HEK293 (cell line): Measurements from ENCODE around the gene CRYBA4.

Experiments
- CTCF ChIA-PET: fragments of 350-600 bp; formaldehyde crosslinking; extraction: SDS; loops from one replicate; lab custom pipeline; 2021; ENCODE audit warnings: antibody characterized with exemption; lab: Yijun Ruan, JAX
- POLR2A ChIA-PET: fragments of 300-600 bp; formaldehyde crosslinking; extraction: SDS; loops from one replicate; lab custom pipeline; 2020; ENCODE audit warnings: antibody characterized with exemption, inconsistent platforms; lab: Yijun Ruan, JAX
- H3K27ac ChIP-seq: fragments of 200-500 bp; sonication (Bioruptor generic); 2 replicates; pipeline ENCODE4 v1.5.1; 2014; ENCODE audit warnings: low read depth, low read length, control low read depth, inconsistent platforms; ENCODE audit errors: extremely low read depth
- H3K36me3 ChIP-seq, 2 experiments: fragments of 200-500 bp in 1 of 2; sonication (Bioruptor generic) in 1 of 2; 1 replicate in 1 of 2; 2 replicates in 1 of 2; pipeline ENCODE4 v1.5.1; 2014 to 2017; ENCODE audit warnings: inconsistent platforms in 2 of 2, low read length in 2 of 2; ENCODE audit not compliant: control insufficient read depth in 2 of 2, insufficient read depth in 1 of 2
- H3K4me1 ChIP-seq: fragments of 200-500 bp; sonication (Bioruptor generic); 2 replicates; pipeline ENCODE4 v1.5.1; 2014; ENCODE audit warnings: mild to moderate bottlenecking, low read length, inconsistent platforms; ENCODE audit not compliant: control insufficient read depth, insufficient read depth
- H3K4me3 ChIP-seq: 2 replicates; pipeline ENCODE4 v1.5.1; 2011; ENCODE audit warnings: low read depth, mild to moderate bottlenecking, control low read depth, low read length, moderate library complexity
- H3K9me3 ChIP-seq: fragments of 200-500 bp; sonication (Bioruptor generic); 2 replicates; pipeline ENCODE4 v1.5.1; 2014; ENCODE audit warnings: low read depth, low read length, inconsistent platforms; ENCODE audit not compliant: control insufficient read depth, insufficient read depth
- GLIS1 ChIP-seq: fragments of 450-650 bp; formaldehyde crosslinking; IDR thresholded peaks from 2 replicates; pipeline ENCODE4 v1.5.1; 2016; ENCODE audit warnings: missing biosample characterization, missing genetic modification characterization
- OVOL3 ChIP-seq: fragments of 450-650 bp; formaldehyde crosslinking; IDR thresholded peaks from 2 replicates; pipeline ENCODE4 v1.5.1; 2016; ENCODE audit warnings: missing biosample characterization, missing genetic modification characterization
- ZIC2 ChIP-seq: fragments of 450-650 bp; formaldehyde crosslinking; IDR thresholded peaks from 2 replicates; pipeline ENCODE4 v1.5.1; 2016; ENCODE audit warnings: missing biosample characterization, missing genetic modification characterization
- ZNF174 ChIP-seq: fragments of 450-650 bp; formaldehyde crosslinking; IDR thresholded peaks from 2 replicates; pipeline ENCODE4 v1.5.0; 2017; ENCODE audit warnings: missing biosample characterization, mild to moderate bottlenecking, missing genetic modification characterization
- ZNF555 ChIP-seq: fragments of 450-650 bp; formaldehyde crosslinking; conservative IDR thresholded peaks from 2 replicates; pipeline ENCODE4 v1.5.1; 2017; ENCODE audit warnings: missing biosample characterization, mild to moderate bottlenecking, missing genetic modification characterization, inconsistent platforms
- ZNF585B ChIP-seq: fragments of 450-650 bp; formaldehyde crosslinking; IDR thresholded peaks from 2 replicates; pipeline ENCODE4 v1.5.1; 2016; ENCODE audit warnings: missing biosample characterization, missing genetic modification characterization
- ZNF677 ChIP-seq: fragments of 450-650 bp; IDR thresholded peaks from 2 replicates; pipeline ENCODE4 v1.5.0; 2018; ENCODE audit warnings: missing biosample characterization, mild to moderate bottlenecking, missing genetic modification characterization, moderate library complexity
- ZNF776 ChIP-seq: fragments of 450-650 bp; formaldehyde crosslinking; IDR thresholded peaks from 2 replicates; pipeline ENCODE4 v1.5.0; 2017; ENCODE audit warnings: missing biosample characterization, missing genetic modification characterization, borderline replicate concordance
- ZXDB ChIP-seq: fragments of 450-650 bp; formaldehyde crosslinking; IDR thresholded peaks from 2 replicates; pipeline ENCODE4 v1.5.1; 2016; ENCODE audit warnings: missing biosample characterization, missing genetic modification characterization
- TF ChIP-seq, protein P1 (sequence below): fragments of 450-650 bp; formaldehyde crosslinking; IDR thresholded peaks from 2 replicates; pipeline ENCODE4 v1.5.1; 2016; ENCODE audit warnings: missing biosample characterization, missing genetic modification characterization
- TF ChIP-seq, protein P2 (sequence below): fragments of 450-650 bp; formaldehyde crosslinking; IDR thresholded peaks from 2 replicates; pipeline ENCODE4 v1.5.1; 2016; ENCODE audit warnings: missing biosample characterization, missing genetic modification characterization
- TF ChIP-seq, protein P3 (sequence below): fragments of 450-650 bp; formaldehyde crosslinking; IDR thresholded peaks from 2 replicates; pipeline ENCODE4 v1.5.1; 2017; ENCODE audit warnings: missing biosample characterization, missing genetic modification characterization

Gene CRYBA4

DNA sequence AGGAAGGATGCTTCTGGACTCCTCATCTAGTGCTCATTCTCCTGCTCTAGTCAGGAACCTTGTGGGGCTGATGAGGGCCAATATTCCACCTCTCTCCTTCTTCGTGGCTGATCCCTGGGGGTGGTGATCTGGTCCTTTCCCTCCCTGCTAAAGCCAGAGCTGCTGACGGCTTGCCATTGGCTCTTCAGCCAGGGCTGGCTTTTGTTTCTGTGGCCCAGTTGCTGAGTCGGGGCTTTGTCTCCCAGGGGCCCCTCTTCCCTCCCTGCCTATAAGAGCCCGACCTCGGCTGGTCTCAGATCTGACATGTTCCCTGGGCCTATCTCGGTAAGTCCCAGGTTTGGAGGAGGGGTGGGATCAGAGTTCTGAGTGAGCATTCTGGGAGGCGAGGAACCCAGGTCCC lies at the start of gene CRYBA4:
CRYBA4 (plus strand) TSS at position 301 of the 400 bp plus-strand sequence. CDS start 634 bp downstream, outside the sequence.
- Histone ChIP-seq H3K27ac (no peak within 1 kb of the TSS), H3K9me3 (no peaks in the 10 kb centered on the region), H3K4me1 (no peaks in the 10 kb centered on the region), H3K4me3 (no peak within 1 kb of the TSS), H3K36me3 (no peaks in the 10 kb centered on the region)
- TF ChIP-seq ZIC2 (tag by site-specific recombination) = no peak
- TF ChIP-seq, protein P1, sequence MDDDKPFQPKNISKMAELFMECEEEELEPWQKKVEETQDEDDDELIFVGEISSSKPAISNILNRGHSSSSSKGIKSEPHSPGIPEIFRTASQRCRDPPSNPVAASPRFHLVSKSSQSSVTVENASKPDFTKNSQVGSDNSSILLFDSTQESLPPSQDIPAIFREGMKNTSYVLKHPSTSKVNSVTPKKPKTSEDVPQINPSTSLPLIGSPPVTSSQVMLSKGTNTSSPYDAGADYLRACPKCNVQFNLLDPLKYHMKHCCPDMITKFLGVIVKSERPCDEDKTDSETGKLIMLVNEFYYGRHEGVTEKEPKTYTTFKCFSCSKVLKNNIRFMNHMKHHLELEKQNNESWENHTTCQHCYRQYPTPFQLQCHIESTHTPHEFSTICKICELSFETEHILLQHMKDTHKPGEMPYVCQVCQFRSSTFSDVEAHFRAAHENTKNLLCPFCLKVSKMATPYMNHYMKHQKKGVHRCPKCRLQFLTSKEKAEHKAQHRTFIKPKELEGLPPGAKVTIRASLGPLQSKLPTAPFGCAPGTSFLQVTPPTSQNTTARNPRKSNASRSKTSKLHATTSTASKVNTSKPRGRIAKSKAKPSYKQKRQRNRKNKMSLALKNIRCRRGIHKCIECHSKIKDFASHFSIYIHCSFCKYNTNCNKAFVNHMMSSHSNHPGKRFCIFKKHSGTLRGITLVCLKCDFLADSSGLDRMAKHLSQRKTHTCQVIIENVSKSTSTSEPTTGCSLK (tag by site-specific recombination) = no peak
- TF ChIP-seq, protein P2, sequence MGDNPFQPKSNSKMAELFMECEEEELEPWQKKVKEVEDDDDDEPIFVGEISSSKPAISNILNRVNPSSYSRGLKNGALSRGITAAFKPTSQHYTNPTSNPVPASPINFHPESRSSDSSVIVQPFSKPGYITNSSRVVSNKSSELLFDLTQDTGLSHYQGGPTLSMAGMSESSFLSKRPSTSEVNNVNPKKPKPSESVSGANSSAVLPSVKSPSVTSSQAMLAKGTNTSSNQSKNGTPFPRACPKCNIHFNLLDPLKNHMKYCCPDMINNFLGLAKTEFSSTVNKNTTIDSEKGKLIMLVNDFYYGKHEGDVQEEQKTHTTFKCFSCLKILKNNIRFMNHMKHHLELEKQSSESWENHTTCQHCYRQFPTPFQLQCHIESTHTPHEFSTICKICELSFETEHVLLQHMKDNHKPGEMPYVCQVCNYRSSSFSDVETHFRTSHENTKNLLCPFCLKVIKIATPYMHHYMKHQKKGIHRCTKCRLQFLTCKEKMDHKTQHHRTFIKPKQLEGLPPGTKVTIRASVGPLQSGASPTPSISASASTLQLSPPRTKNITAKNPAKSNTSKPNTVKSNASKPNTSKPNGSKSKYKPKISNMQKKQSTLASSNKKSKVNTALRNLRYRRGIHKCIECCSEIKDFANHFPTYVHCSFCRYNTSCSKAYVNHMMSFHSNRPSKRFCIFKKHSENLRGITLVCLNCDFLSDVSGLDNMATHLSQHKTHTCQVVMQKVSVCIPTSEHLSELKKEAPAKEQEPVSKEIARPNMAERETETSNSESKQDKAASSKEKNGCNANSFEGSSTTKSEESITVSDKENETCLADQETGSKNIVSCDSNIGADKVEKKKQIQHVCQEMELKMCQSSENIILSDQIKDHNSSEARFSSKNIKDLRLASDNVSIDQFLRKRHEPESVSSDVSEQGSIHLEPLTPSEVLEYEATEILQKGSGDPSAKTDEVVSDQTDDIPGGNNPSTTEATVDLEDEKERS = no peak
- ChIA-PET POLR2A (no interaction called here), CTCF (interaction anchor here (0.6 kb wide), 4 partner anchors 9 to 253 kb away, joined by 3 to 4 read pairs (median 3); no protein-coding TSS in a partner anchor)

DNA sequence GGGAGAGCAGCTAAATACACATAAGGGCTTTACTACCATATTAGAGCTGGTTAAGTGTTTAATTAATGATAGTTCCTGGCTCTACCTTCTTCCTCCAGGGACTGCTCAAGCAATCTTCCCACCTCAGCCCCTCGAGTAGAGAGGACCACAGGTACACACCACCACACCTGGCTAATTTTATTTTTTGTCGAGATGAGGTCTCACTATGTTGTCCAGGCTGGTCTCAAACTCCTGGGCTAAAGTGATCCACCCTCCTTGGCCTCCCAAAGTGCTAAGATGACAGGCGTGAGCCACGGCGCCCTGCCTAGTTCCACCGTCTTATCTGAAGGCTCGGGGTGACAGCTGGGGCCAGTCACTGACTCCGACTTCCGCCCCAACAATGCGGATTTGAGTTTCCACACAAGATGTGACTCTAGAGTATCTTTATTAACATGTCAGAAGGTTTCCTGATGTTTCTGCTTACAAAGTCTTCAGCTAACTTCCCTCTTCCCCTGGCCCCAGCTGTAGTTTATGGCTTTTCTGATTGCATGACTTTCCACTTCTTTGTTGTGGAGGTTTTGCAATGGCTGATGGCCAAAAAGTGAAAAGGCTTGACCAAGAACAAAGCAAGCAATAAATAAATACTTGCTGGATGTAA lies 48.6 kb upstream of the CRYBA4 start:
- Histone ChIP-seq H3K27ac (no peak overlapping the region), H3K36me3 (no peaks in the 10 kb centered on the region), H3K4me3 (no peak overlapping the region), H3K9me3 (no peaks in the 10 kb centered on the region), H3K4me1 (no peaks in the 10 kb centered on the region)
- POLR2A ChIA-PET = no interaction called here
- CTCF ChIA-PET = interaction anchor here (1.0 kb wide), 1 partner anchor 100 kb away, joined by 3 read pairs; no protein-coding TSS in a partner anchor
- no peak for TF ChIP-seq ZNF174 (tag by site-specific recombination)
- TF ChIP-seq ZNF555 (tag by site-specific recombination) = no peak
- TF ChIP-seq ZNF585B (tag by site-specific recombination) = no peak
- no peak for TF ChIP-seq GLIS1 (tag by site-specific recombination)
- no peak for TF ChIP-seq ZXDB (tag by site-specific recombination)

DNA sequence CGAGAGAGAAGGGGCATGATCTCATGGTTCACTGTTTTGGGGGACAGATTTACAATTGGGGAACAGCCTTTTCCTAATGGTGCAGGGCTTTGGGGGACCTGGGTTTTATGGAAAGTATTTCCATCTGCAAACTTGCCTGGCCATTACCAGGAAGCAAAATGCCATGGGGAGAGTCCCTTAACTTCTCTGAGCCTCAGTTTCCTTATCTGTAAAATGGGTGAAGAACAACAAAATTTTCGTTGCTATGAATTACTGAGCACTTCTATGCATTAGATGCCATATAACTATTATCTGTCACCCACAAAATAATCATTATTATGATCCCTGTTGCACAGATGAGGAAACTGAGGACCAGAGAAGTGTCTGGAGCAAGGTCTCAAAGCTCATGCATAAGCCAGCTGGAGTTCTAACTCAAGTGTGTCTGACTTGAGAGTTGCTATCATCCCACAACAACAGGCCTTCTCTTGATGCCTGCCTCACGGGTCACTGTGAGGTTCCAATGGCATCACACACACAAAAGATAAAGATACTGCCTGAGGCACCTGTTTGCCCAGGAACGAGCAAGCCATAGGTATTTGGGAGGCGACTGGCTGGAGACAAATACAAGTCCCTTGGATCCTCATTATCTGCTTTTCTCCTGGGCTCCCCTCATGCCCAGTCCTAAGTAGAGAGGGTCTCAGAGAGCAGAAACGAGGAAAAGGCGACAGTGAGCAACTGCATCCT lies 47.6 kb upstream of the CRYBA4 start:
- H3K4me1 ChIP-seq = no peaks in the 10 kb centered on the region
- ChIA-PET POLR2A (no interaction called here), CTCF (no interaction called here)
- H3K4me3 ChIP-seq = no peak overlapping the region
- TF ChIP-seq ZNF677 = no peak
- TF ChIP-seq, protein P3, sequence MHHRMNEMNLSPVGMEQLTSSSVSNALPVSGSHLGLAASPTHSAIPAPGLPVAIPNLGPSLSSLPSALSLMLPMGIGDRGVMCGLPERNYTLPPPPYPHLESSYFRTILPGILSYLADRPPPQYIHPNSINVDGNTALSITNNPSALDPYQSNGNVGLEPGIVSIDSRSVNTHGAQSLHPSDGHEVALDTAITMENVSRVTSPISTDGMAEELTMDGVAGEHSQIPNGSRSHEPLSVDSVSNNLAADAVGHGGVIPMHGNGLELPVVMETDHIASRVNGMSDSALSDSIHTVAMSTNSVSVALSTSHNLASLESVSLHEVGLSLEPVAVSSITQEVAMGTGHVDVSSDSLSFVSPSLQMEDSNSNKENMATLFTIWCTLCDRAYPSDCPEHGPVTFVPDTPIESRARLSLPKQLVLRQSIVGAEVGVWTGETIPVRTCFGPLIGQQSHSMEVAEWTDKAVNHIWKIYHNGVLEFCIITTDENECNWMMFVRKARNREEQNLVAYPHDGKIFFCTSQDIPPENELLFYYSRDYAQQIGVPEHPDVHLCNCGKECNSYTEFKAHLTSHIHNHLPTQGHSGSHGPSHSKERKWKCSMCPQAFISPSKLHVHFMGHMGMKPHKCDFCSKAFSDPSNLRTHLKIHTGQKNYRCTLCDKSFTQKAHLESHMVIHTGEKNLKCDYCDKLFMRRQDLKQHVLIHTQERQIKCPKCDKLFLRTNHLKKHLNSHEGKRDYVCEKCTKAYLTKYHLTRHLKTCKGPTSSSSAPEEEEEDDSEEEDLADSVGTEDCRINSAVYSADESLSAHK (tag by site-specific recombination) = no peak
- no peak for TF ChIP-seq OVOL3 (tag by site-specific recombination)
- TF ChIP-seq ZNF776 (tag by site-specific recombination) = no peak
- no peaks in the 10 kb centered on the region for H3K36me3 ChIP-seq
- H3K9me3 ChIP-seq = no peaks in the 10 kb centered on the region
- H3K27ac ChIP-seq = no peak overlapping the region
